Measurements from ENCODE around the gene PLXNA2. TPM values are rescaled to one million over a fixed set of nuclear protein-coding genes. Genes with fewer than 3 reads are reported as not detected.

The PLXNA2 gene
- total and polyA plus RNA-seq, 2 of the 13 experiments (the other 11 are each of a cell fraction or from before 2014, with no cell fraction given), result 1.1 to 2.1 TPM

DNA sequence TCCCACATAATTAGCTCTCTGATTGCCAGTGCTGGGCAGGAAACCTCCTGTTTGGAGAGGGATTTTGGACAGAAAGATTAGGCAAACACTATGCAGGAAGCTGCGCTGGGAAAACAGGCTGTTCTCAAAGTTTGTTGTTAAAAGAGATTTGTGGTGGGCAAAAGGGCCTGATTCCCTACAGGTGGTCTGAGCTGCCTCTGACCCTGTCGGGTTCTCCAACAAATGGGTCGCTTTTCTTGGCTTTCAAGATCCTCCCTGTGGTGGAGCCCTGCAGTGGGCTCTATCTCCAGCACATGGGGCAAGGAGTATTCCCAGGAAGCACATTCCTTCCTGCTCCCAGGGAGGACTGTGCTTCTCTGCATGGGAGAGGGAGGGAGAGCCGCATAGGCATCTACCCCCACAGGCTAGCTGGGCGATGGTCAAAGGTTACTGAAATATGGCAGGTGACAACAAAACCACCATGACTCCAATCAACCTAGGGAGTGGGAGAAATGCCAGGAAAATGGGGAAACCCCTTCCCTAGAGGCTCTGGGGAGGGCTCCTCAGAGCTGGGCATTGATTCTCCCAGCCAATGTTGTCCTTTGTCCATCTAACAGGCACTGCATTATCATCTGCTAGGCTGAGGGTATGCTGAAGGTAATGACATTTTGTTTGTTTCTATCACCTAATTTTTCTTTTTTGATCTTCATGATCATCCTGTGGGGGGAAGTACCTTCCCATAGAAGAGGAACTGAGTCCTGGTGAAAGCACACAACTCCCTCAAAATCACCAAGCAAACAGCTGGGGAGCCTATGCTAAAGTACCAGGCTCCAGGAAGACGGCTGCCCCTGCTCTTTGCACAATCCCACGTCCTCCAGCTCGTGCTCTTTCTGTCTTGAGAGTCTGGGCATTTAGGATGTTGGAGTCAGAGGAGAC, 85.3 kb downstream of the PLXNA2 start (continued):
- no peak for TF ChIP-seq ZBTB33 (CRISPR knock-in tag; IDR thresholded peaks at IDR 0.05)
- no peak for TF ChIP-seq SMYD3 (CRISPR knock-in tag; IDR thresholded peaks at IDR 0.05)
- TF ChIP-seq NFIB (CRISPR knock-in tag; IDR thresholded peaks at IDR 0.05; ENCODE audit: borderline replicate concordance), result no peak
- TF ChIP-seq, protein P1, sequence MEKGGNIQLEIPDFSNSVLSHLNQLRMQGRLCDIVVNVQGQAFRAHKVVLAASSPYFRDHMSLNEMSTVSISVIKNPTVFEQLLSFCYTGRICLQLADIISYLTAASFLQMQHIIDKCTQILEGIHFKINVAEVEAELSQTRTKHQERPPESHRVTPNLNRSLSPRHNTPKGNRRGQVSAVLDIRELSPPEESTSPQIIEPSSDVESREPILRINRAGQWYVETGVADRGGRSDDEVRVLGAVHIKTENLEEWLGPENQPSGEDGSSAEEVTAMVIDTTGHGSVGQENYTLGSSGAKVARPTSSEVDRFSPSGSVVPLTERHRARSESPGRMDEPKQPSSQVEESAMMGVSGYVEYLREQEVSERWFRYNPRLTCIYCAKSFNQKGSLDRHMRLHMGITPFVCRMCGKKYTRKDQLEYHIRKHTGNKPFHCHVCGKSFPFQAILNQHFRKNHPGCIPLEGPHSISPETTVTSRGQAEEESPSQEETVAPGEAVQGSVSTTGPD (CRISPR knock-in tag; IDR thresholded peaks at IDR 0.05), result no peak
- TF ChIP-seq, protein P2, sequence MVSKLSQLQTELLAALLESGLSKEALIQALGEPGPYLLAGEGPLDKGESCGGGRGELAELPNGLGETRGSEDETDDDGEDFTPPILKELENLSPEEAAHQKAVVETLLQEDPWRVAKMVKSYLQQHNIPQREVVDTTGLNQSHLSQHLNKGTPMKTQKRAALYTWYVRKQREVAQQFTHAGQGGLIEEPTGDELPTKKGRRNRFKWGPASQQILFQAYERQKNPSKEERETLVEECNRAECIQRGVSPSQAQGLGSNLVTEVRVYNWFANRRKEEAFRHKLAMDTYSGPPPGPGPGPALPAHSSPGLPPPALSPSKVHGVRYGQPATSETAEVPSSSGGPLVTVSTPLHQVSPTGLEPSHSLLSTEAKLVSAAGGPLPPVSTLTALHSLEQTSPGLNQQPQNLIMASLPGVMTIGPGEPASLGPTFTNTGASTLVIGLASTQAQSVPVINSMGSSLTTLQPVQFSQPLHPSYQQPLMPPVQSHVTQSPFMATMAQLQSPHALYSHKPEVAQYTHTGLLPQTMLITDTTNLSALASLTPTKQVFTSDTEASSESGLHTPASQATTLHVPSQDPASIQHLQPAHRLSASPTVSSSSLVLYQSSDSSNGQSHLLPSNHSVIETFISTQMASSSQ (IDR thresholded peaks at IDR 0.05; ENCODE audit: low read depth), result no peak
- TF ChIP-seq, protein P2 (CRISPR knock-in tag; IDR thresholded peaks at IDR 0.05; ENCODE audit: borderline replicate concordance), result peak; percentile 34; the same call in 1 of the 2 replicates
- peak; percentile 60 for TF ChIP-seq PHF21A (CRISPR knock-in tag; IDR thresholded peaks at IDR 0.05)
- peak; percentile 60; the same call in 1 of the 2 replicates for TF ChIP-seq HNF4G (IDR thresholded peaks at IDR 0.05; ENCODE audit: borderline replicate concordance, low read depth, low read length)
- peak; percentile 40; the same call in 1 of the 2 replicates for TF ChIP-seq HNF4G (CRISPR knock-in tag; IDR thresholded peaks at IDR 0.05; ENCODE audit: borderline replicate concordance, low read depth)
- no peak for TF ChIP-seq ZSCAN9 (CRISPR knock-in tag; IDR thresholded peaks at IDR 0.05; ENCODE audit: borderline replicate concordance)
- no peak for TF ChIP-seq ZNF7 (CRISPR knock-in tag; IDR thresholded peaks at IDR 0.05)
- no peak for TF ChIP-seq ZNF24 (IDR thresholded peaks at IDR 0.05)
- peak; percentile 34; the same call in 1 of the 2 replicates for TF ChIP-seq EHMT2 (IDR thresholded peaks at IDR 0.05; ENCODE audit: borderline replicate concordance, low read depth, low read length)
- TF ChIP-seq PCBP2 (optimal IDR thresholded peaks at IDR 0.05; ENCODE audit: low read depth, low read length, poor library complexity, severe bottlenecking), result no peak
- TF ChIP-seq CHD4 (IDR thresholded peaks at IDR 0.05; ENCODE audit: borderline replicate concordance, low read length), result 0 out of 2 replicates have a peak, but pooled peaks have one; percentile 38
- TF ChIP-seq RBM39 (IDR thresholded peaks at IDR 0.05; ENCODE audit: low read depth, low read length, poor library complexity, severe bottlenecking), result no peak

All from HepG2 (cell line).